Stimulated activated CD8-positive, alpha-beta memory T cell treated with anti-CD3 and anti-CD28 coated beads, Interleukin-4, amount 100 ng/mL, for 24 hours (primary cell): ENCODE data around the gene AJM1.

Source experiments
- DNase-seq: peaks from one replicate; pipeline ENCODE4 v3.0.0-alpha.2; 2020; ENCODE audit warnings: low read depth

The AJM1 gene

DNA sequence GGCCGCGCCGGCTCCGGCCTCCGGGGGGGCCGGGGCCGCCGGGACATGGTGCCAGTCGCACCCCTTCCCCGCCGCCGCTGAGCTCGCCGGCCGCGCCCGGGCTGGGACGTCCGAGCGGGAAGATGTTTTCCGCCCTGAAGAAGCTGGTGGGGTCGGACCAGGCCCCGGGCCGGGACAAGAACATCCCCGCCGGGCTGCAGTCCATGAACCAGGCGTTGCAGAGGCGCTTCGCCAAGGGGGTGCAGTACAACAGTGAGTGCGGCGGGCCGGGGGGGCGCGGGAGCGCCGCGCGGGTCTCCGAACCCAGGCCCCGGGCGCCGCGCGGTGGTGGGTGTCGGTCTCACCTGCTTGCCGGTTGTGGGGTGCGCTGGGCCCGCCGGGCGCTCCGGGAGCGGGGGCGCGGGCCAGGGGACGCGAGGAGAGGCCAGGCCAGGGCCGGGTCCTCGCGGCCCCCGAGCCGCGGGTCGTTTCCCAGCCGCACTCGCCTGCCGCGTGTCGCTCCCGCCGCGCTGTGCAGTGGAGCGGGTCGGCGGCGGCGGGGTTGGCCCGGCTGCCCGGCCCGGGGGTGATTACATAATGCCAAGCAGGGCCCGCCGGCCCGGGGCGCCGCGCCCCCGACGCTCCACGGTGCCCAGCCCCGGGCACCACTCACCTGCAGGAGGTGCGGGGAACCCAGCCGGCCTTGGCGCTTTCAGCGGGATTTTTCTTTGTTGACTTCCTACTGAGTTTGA lies 34.0 kb upstream of the AJM1 start:
- peak; percentile 19 for DNase-seq

DNA sequence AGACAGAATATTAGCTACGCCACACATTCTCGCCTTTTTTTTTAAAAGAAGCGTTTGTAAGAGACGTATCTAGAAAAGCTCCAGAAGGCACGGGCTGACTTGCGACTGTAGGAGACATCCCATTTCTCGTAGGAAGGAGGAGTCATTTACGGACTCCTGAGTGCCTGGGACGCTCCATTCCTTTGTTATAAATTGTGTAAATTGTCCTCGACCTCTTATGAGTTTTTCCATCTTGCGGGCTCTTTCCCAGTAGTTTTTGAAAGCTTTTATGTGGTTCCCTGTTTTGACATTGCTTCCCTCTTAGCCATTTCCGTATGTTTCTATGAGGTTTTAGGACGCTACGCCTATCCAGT lies 33.5 kb upstream of the AJM1 start:
- no peak for DNase-seq

DNA sequence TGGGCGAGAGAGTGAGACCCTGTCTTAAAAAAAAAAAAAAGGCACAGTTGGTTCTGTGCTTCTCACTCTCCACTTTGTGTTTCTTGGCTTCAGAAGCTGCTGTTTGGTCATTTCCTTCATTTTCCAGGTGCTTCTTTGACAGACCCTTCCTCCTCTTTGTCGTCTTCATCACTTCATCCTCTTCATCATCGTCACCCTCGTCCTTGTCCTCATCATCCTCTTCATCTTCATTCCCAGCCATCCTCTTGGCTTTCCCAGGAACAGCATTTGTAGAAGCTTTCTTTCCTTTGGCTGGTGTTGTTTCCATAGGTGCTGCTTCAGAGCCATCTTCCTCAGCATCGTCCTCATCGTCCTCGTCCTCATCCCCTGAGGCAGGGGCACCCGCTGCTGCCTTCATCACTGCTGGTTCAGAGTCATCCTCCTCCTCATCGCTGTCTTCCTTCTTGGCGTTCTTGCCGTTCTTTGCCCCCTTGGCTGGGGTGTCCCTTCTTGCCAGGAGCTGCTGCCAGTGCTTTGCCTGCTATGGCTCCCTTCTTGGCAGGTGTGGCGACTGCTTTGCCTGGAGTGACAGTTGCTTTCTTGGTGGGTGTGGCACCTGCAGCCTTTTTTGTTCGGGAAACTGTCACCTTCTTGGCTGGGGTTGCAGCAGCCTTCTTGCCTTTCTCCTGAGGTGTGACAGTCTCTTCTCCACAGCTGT lies 27.4 kb upstream of the AJM1 start:
- no peak for DNase-seq

DNA sequence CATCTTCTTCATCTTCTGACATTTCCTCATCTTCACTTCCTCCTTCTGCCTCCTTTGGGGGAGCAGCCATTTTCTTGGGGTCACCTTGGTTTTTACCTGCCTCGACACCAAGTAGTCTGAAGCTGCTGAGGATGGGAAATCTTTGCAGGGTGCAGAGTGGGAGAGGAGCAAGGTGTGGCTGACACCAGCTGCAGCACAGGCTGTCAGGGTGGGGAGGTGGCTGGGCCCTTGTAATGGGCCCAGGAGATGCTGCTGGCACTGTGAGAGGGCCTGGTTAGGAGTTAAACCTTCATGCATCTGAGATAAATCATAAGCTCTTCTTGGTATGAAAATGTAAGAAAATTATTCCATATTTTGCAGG lies 26.9 kb upstream of the AJM1 start:
- no peak for DNase-seq

DNA sequence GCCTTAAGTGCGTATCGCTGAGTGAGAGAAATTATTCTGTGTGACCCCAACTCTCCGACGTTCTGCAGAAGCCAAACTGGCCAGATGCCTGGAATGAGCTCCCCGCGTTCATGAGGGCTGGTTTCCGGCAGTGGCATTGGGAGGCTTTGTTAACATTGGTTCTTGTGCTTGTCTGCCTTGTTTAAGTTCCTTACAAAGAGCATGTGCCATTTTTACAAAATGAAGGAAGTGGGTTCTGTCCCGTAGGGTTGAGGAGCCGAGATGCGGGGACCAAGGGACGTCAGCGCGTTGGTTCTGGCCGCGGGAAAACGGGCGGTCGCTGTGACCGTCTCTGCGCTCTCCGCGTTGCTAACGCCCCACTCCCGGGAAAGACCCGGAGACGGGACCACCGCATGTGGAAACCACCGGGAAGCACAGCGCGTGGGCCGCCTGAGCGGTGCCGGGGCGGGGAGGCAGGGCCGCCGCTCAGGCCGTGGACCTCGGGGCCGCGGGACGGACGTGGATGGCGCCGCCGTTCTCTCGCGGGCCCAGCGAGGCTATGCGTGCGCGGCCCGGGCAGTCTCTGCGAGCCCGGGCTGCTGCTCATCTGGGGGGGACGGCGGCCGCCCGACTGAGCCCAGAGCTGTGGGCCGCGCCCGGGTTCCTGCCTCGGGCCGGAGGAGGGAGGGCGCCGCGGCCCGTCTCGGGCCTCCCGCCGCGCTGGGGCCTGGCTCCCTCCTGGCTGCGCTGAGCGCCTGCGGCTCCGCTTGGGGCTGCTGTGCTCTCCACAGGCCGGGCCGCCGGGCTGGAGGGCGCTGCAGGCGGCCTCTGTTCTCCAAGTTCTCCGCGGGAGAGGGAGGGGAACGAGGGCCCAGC lies 21.1 kb upstream of the AJM1 start:
- DNase-seq, result no peak

DNA sequence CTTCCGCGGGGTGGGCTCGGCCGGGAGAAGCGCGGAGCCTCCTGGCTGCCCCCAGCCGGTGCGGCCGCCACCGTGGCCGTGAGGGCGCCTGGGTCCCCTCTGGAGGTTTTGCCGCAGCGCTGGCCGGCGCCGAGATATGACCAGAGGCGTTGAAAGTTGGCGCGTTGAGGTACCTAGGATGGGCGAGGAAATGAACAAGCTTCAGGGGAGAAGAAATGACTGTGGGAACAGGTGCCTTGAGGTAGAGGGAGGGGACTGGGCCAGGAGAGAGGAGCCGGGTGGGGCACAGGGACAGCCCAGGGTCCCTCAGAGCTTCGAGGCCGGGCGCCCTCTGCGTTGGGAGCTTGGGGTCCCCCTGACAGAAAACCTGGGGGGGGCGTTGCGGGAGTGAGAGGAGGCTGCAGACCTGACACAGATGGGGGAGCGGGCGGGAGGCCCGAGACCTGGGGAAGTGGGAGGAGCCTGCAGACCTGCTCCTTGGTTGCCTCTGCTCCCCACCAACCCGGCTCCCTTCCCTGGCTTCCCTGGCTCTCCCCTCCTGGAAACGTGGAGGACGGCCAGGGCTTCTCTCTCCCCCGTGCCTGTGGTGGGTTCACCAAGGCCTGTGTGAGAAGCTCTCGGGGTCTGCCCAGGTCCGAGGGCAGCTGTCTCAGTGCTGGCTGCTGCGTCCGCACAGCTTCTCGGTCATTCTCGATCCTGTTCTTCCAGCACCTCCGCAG lies 20.3 kb upstream of the AJM1 start:
- DNase-seq, result no peak

DNA sequence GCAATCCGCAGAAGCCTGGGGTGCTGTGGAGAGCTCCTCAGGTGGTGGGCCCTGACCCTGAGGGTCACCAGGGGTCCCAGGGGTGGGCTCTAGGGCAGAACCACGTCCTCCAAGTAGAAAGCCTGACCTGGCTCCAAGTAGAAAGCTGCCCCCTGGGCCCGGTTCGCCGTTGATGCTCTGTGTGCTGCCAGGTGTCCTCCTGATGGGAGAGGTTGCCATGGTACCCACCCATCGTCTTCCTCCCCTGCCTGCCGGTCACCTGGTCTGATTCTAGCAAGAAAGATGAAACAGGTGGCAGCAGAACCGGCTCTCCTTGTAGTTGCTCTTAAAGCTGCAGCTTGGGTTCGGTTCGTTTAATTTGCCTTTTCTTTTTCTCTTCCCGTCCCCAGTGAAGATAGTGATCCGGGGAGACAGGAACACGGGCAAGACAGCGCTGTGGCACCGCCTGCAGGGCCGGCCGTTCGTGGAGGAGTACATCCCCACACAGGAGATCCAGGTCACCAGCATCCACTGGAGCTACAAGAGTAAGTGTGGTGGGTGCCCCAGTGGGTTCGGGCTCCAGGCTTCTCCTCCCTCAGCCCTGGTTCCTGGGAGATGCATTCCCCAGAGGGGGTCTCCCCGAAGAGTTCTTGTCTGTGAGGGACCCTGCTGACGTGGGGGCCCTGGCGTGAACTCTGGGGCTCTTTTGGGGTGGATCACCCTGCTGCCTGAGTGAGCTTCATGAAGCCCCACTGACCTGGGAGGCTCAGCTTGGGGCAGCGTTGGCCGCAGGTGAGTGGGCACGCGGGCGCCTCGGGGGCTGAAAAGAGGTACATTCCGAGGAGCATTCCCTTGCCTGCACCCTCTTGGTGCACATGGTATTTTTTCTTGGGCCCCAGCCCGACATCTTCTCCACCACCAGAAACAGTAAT lies 18.9 kb upstream of the AJM1 start:
- DNase-seq, result no peak

DNA sequence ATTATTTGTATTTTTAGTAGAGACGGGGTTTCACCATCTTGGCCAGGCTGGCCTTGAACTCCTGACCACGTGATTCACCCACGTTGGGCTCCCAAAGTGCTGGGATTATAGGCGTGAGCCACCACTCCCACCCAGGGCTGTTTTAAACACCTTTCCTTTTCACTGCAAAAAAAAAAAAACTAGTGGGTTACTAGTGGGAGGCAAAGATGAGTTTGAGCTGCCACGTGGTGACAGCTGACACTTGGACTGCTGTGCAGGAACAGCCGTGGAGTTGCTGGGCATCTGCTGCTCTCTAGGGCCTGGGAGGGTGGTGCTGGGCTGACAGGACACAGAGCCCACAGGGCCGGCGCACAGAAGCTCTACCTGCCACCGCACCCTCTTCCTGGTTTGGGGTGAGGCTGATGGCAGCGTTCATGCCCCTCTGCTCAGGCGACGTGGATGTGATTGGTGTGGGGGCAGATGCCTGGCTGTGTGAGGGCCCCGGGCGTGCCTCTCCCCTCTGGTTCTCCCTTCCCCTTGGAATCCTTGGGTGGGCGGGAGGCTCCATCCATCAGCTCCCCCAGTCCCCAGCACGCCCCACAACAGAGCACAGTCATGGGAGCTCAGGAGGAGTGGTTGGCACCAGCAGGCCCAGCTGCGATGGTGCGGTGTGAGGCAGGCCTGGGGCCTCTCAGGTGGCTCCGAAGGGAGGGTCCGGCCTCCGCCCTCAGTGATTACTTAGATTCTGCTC lies 17.6 kb upstream of the AJM1 start:
- DNase-seq, result no peak

DNA sequence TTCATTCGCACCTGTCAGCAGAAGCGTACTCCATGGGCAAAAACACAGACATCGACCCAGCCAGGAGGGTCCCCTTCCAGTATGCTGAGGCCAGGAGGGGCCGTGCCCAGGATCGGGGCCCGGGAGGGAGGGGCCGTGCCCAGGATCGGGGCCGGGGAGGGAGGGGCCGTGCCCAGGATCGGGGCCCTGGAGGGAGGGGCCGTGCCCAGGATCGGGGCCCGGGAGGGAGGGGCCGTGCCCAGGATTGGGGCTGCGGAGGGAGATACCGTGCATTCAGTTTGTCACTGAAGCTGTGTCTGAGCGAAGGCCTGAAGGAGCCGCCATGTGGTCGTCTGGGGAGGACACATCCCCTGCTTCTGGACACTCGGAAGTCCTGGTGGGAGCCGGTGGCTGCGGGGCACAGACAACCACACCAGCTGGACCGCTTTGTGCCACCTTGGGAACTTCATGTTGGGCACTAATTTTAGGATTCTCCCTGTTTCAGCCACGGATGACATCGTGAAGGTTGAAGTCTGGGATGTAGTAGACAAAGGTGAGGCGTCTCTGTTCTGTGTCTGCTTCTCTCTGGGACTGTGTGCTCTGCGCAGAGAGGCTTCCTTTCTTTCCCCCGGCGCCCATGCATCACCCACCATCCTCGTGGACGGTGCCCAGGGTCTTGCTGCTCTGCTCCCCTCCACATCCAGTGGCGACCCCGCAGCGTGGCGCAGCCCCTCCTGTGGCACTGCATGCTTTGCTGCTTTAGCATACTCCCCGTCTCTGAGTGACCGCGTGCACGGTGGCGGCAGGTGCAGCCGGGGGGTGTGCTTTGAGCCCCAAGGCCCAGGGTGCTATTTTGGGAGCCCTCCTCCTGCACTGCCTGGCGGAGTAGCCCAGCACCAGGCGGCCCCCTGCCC lies 16.7 kb upstream of the AJM1 start:
- no peak for DNase-seq

DNA sequence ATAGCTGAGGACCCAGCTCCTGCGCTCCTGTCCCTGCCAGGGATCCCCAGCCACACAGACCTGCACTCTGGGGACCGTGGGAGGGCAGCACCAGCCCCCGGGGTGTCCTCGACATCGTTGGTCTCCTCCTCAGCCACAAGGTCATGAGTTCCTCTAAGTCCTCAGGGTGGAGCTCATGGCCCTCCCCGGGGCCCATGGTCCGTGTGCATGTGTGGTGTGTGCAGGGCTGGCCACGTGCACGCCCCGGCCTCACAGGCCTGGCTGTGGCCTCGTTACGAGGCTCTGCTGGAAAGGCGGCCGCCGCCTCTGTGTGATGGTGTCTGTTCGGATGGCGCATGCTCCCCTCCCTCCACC lies 16.1 kb upstream of the AJM1 start:
- DNase-seq, result no peak

DNA sequence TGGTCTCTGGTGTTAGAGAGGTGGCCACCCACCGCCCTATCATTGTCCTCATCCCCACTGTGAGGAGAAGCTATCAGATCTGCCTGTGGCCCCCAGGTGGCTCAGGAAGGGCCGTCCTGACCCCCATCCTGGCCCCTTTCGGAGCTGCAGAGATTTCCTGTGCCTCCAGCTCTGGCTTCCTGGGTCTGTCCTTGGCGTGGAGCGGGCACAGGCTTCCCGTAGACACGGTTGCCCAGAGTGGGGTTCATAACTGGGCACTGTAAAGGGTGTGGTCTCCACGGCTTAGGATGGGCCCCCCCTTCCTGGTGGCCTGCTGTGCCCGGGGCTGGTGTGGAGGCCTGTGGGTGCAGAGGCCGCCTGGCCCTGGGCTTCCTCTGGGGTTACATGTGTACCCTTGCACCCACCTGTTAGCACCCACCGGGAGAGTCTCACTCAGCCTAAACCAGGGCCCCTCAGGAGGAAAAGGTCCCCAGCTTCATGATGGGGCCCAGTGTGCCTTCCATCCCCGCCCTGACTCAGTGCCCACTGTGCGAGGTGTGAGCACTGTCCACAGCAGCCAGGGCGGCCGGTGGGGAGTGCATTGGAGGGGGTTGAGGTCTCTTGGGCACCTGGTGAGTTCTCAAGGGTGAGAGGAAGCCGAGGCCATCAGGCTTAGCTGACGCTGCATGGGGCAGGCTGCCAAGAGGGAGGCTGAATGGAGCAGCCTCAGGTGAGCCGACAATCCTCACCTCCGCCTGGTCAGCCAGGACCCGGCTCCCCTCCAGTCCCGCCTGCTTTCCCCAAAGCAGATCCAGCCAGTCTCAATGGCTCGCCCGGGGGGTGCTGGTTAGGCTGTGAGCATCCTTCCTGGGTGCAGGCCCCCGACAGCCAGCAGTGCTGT lies 15.3 kb upstream of the AJM1 start:
- no peak for DNase-seq

DNA sequence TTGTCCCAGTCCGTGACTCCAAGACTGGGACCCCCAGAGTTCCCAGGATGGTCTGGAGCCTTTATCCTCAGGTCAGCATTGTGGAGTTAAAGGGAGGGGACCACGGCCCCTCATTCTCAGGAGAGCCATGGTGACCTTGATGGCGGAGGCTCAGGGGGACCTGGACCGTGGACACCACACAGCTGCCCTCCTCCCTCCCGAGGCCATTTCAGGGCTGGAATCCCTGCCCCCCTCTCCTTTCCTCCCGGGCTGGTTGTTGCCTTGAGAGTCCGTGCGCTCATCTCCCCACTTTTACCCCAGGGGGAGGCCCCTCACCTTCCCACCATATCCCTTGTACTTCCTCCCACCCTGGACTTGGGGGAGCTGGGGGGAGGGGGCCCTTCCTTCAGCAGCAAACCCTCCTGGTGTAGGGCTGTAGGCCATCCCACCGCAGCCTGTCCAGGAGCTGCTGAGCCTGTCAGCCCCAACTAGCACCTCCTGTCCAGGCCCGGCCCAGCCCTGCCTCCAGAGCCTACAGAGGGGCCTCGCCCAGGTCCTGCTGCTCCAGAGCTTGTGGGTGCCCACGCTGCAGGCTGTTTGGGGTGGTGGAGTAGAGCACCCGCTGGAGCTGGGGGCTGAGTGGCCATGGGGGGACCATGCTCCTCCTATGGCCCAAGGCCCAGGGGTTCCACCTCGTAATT lies 14.3 kb upstream of the AJM1 start:
- DNase-seq, result no peak

DNA sequence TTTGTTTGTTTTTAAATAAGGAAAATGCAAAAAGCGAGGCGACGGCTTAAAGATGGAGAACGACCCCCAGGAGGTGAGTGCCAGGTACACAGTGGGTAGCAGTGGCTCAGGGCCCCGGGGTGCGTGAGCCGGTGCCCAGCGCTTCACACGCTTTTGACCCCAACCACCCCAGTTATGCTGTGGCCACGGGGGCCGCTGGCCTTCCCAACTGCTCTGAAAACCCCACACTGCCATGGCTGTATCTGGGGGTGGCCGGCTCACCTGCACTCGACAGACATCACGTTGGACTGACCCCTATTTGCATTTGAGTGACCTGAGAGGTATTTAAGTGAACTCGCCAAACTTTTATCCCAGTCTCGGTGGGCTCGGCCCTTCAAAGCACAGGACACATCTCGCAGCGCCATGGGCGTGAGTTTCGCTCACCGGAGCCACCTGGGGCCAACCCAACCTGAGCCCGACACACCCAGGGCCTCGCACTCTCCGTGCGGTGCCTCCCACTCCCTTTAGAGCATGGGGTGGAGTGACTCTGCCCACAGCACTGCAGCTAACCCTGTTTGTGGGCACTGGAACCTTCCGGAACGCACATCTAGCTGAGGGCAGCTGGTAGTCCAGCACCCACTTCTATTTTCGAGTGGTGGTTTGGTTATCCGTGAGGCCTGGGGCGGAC lies 13.7 kb upstream of the AJM1 start:
- DNase-seq, result no peak

DNA sequence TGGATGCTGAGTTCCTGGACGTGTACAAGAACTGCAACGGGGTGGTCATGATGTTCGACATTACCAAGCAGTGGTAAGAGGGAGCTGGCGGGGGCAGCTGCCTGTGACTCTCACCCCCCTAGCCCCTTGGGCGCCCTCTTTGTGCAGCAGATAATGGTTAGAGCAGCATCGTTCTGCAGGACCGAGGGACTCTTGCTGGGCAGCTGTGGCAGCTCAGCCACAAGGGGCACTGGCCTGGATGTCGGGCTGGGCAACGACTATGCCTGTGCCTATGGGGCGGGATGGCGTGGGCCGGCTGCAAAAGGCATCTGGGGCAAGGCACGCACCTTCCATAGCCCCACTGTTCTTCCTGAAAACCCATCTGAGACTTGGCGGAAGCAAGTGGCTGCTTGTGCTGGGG lies 12.9 kb upstream of the AJM1 start:
- no peak for DNase-seq

DNA sequence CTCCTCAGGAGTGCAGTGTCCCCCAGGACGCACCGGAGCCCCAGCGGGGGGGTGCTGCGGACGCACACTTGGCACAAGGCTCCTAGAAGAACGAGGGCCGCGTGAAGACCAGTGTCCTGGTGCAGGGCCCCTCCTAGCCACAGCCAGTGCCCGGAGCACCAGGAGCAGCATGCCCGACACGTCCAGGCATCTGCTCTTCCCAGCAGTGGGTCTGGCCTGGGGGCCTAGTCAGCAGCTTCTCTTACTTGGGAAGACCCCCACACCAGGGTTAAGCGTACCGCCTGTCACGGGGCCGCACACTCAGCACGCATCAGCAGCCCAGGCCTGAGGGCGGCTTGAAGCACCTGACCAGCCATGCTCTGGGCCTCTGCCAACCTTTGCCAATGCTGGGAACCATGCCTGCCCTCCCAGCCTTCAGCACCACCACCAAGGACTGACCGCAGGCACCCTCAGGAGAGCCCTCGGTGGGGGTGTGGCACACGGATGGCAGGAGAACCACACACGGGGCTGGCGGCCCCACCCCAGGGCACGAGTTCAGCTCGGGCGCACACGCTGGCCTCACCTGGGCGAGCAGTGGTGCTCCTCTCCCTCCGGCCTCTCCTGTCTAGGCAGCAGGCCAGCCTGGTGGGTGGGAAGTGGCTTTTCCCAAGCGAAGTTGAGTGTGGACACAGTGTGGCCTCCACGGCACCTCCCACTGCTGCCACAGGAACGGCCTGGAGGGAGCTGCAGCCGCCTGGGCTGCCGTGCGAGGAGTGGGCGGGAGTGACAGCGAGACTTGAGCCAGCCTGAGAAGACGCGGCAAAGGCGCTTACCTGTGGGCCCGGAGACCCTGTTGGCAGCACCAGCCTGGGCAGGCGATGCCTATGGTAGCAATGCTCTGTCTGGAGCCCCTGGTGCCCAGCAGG lies 12.0 kb upstream of the AJM1 start:
- no peak for DNase-seq

DNA sequence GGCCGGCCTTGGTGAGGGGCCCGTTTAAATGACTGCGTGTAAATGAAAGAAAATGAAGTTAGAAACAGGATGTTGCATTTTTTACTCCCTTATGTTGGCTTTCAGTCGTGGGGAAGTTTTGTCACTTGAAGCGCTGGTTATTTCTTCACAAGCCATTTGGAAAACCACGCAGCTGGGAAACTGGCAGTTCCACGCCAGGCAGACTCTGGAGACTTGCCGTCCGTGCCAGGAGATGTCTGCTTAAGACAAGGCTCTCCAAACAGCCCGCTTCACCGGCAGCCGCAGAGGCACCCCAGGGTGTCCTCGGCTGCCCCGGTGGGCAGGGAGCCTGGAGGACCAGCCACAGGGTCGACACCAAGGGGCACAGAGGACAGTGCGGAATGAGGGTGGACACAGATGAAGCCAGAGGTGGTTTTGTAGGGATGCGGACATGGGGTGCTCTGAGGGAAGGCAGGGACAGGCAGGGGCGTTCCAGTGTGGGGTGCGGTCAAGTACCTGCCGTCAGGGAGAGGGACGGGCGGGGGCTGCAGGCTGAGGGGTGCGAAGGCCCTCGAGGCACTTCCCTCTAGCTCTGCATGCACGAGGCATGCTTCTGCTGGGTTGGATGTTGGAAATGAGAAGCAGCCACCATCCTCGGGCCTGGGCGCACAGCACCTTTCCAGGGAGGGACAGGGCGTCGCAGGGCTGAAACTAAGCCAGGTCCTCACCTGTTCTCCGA lies 11.1 kb upstream of the AJM1 start:
- DNase-seq, result no peak
